HG03159 (cell line): Measurements from ENCODE around the gene THRB.

Source experiments
- ATAC-seq: cut with Tn5 transposase; IDR thresholded peaks from one replicate; pipeline ENCODE4 v1.9.1; 2021; ENCODE audit warnings: mild to moderate bottlenecking, moderate library complexity; ENCODE audit not compliant: unreplicated experiment

Gene THRB

GRCh38 chr3:24513463-24513862 is 18.8 kb upstream of the THRB start:
- ATAC-seq: no peak

- ATAC-seq: no peak
Observed at GRCh38 chr3:24512564-24513197, 18.0 kb upstream of the THRB start.

GRCh38 chr3:24510030-24510648 is 15.5 kb upstream of the THRB start:
- no peak for ATAC-seq

- no peak for ATAC-seq
Observed at GRCh38 chr3:24508423-24508839, 13.8 kb upstream of the THRB start.

GRCh38 chr3:24507776-24508422 is 13.2 kb upstream of the THRB start:
- no peak for ATAC-seq

DNA sequence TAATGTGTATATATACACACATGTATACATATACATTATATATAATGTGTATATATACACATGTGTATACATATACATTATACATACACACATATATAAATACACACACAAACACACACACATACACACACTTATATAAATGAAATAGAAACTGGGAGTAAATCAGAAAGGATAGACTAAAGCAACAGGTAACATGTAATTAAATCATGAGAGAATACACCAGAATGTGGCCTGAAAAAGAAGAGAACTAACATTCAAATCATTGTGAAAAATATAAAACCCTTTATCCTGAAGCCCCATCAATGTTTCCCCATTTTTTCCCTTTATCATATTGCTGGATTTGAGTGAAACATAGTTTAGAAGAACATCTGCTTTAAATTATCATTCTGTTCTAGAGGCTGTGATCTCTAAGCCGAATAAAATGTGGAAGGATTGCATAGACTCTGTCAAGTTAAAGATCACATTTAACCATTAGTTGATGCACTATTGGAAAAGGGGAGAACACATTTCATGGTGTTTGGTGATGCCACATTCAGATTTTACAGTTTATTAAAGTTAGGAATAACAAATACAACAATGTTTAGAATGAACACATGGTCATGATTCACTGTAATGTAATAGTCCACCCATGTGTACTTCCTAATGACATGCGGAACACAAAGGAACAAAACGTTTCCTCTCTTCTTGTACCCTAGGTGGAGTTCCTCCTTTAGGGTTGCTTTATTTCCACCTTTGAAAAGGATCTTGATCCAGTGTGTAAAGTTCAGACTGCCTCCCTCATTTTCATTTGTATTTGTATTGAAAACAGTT is 12.5 kb upstream of the THRB start:
- ATAC-seq: no peak

DNA sequence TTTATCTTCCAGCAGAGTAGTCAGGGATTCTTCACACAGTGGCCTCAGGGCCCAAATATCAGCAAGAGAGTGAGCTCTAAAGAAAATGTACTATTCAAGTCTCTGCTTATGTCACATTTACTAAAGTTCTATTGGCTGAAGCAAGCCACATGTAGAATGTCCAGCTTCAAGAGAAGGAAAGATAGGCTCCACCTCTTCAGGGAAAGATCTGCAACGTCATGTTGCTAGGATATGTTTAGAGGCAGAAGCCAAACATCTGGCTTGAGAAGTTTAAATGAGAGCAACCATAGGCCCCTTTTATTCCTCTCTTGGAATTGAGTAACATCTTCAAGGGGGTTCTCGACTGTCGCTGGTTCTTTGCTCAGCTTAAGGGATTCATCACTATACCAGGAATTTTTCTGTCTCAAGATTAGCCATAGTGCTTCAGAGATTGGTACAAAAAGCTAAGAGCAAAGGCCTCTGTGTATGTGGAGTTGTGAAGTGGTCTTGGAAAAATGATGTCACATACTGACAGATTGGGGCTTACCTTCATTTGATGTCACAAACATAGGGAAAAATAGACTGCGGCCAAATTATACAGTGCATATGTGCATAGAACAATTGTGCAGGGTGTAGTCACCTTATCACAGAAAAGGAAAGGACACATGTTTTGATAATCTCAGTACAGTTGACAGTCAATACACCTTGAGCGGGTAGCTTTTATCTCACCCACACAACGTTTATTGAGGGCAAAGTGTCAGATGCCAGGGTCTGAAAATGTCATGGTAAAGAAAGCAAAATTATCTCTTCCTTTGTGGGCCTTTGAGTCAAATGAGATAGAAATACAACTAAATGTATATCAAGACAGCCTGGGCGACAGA is 11.3 kb upstream of the THRB start:
- ATAC-seq: no peak

DNA sequence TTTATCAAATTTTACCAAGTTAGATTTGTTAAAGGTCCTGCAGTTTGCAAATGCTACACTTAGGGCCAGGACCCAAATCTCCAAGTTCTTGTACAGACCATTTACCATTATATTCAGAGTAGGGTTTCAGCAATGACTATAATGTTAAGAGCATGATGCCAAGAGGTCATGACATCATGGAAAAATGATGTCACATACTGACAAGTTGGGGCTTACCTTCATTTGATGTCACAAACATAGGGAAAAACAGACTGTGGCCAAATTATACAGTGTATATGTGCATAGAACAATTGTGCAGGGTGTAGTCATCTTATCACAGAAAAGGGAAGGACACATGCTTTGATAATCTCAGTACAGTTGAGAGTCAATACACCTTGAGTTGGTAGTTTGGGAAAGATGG is 10.1 kb upstream of the THRB start:
- no peak for ATAC-seq

DNA sequence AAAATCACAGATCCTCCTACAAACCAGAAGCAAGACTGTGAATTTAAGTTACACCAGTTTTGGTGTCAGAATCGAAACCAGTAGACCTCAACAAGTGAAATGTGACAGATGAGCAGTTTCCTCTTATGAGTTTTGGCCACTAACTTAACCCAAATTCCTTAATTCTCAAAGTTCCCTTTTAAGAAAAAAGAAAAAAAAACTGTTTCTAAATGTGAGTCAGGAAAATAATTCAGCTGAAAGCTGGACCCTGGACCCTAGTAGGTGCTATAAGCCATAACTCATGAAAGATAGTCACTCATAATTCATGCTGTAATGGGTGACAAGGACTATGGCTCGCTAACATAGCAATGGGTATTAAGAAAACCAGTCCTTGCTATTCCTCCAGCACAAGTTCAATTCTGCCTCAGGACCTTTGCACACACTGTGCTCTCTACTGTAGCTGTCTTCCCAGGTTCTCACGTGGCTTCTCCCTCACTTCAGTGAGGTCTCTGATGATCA is 9.0 kb upstream of the THRB start:
- peak; percentile 89 for ATAC-seq

DNA sequence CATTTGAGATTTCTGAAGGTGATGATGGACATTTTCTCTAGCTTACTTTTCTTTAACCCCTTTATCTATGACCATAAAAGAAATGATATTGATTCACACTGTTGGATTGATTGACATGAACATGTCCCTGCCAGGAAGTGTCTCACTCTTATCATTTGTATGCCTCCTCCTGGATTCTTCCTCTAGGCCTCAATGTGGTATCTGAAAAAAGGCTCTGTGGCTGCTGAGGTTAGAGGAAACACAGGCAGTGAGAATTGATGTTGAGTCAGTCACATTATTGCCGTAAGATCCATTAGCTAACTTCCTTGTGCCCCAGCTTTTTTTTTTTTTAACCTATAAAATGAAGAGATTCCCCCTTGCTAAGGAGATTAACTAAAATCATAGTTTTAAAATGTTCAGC is 8.0 kb upstream of the THRB start:
- no peak for ATAC-seq

DNA sequence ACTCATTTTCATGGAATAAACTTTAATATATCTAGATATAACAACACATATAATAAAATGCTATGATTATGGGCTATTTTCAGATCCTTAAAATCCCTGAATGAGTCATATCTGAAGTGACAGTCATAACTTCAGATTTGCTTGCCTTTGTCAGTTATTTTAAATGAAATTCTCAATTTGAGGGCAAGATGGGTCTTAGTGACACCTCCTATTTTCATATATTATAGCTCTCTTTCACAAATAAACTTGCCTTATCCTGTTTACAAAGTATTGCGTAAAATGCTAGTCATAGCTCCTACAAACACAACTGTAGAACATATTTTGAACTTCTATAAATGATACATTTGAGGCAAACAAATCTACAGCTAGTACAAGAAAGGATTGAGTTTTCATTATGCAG is 6.2 kb upstream of the THRB start:
- no peak for ATAC-seq

GRCh38 chr3:24499991-24500390 is 5.3 kb upstream of the THRB start:
- no peak for ATAC-seq

DNA sequence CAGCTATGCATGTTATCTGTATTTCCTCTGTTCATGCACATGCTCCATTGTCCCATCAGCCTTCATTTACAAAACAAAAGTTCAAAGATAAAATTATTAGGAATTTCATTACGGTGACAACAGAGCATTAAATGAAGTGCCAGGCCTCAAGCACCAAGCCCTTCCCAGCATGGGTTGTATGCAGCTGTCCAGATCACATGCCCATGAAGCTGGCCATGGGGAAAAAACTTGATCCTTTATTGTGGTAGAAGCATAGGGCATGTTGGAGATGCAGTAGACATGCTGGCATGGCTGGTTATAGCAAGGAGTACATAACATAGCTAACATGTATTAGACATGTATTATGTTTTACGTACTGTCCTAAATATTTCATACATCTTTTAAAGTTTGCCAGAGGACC is 4.1 kb upstream of the THRB start:
- ATAC-seq: no peak

DNA sequence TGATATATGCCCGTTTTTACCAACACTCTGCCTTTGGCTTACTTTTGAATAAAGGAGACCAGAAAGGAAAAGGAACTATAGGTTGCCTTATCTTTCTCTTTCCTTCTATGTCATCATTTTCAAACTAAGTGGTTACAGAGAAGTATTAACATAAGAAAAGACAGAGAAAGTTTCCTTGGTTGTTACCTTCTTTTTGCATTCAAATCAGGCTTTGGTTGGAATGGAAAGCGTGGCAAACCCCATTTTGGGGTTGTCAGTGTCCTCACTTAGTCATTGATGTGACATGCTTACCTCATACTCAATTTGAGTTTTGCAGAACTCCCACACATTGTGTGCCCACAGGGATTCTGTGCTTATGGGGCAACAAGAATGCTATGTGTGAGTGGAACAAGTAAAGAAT is 3.7 kb upstream of the THRB start:
- no peak for ATAC-seq

- ATAC-seq: no peak
Observed at GRCh38 chr3:24497942-24498341, 3.3 kb upstream of the THRB start.

DNA sequence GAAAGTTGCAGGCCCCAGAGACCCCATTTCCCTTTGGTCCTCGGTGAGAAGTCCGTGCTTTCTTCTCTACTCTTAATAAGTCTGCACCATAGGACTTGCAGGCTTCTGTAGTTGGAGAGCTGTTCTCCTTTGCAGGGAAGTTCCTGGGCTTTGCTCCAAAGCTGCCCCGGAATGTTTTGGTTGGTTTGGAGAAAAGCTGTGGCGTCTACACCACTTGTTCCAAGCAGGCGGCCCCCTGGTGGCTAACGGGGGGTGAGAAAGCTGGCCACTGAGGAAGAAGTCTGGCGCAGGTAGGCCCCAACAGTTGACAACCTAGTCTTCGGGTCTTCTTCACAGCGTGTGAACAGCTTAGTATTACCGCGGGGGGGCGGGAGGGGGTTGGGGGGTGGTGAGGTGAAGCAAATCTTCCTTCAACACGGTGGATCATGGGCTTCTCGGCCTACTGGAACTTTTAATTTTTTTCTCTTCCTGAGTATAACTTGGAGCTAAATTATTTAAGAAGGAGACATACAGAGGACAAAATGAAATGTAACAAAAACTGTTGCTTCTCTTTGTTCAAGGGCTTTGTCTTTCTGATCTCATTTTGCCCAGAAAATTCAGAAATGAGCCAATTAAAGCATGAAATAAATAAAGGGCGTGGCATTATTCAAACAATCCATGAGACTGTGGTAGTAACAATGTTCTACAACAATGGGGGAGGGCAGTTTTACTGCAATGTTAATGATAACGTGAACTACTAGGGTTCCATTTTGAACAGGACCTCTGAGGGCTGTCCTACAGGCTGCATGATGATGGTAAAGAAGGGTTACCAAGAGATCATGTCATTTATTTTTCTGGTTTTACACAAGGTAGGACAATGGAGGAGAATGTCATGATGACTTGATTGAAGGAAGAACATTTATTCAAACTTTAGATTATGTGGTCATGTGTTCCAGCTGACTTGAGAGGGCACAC is 2.2 kb upstream of the THRB start:
- ATAC-seq: no peak

- peak; percentile 9 for ATAC-seq
Observed at GRCh38 chr3:24495326-24495994, 810 bp upstream of the THRB start.

GRCh38 chr3:24493746-24494617 is 668 bp downstream of the THRB start:
- no peak for ATAC-seq
